HepG2 (cell line): ENCODE measurements around the gene CD36. TPM values are rescaled to one million over a fixed set of nuclear protein-coding genes. Genes with fewer than 3 reads are reported as not detected.

Experiments
- ATF1 ChIP-seq: IDR thresholded peaks from 2 replicates; pipeline ENCODE4 v1.6.1; 2016; ENCODE audit warnings: mild to moderate bottlenecking, control low read depth
- HOXD1 ChIP-seq: sonication (generic); formaldehyde crosslinking; IDR thresholded peaks from 2 replicates; pipeline ENCODE4 v1.5.0; 2020; ENCODE audit warnings: missing genetic modification reagents
- IKZF4 ChIP-seq: sonication (generic); formaldehyde crosslinking; IDR thresholded peaks from 2 replicates; pipeline ENCODE4 v1.5.1; 2020; ENCODE audit warnings: borderline replicate concordance, mild to moderate bottlenecking, low read depth, missing genetic modification reagents; ENCODE audit errors: not compliant biosample characterization
- NR2F1 ChIP-seq, 2 experiments: fragments of 450-650 bp in 1 of 2; formaldehyde crosslinking in 1 of 2; IDR thresholded peaks; 2 replicates each; pipeline versions ENCODE4 v1.5.0 to v1.6.1; 2016 to 2020; ENCODE audit warnings: mild to moderate bottlenecking in 1 of 2, missing compliant biosample characterization in 1 of 2, missing genetic modification reagents in 1 of 2, moderate library complexity in 1 of 2
- NR2F6 ChIP-seq, 2 experiments: IDR thresholded peaks; 2 replicates each; pipeline ENCODE4 v1.6.1; 2016; ENCODE audit warnings: antibody characterized with exemption in 1 of 2, mild to moderate bottlenecking in 1 of 2
- RBAK ChIP-seq: sonication (generic); formaldehyde crosslinking; IDR thresholded peaks from 2 replicates; pipeline ENCODE4 v1.5.1; 2020; ENCODE audit warnings: mild to moderate bottlenecking, missing genetic modification reagents
- SAP130 ChIP-seq: IDR thresholded peaks from 2 replicates; pipeline ENCODE4 v1.6.1; 2016; ENCODE audit warnings: low read depth
- SOX13 ChIP-seq, 3 experiments: fragments of 450-650 bp in 1 of 3; sonication (generic) in 1 of 3; formaldehyde crosslinking in 1 of 3; IDR thresholded peaks in 2 of 3; conservative IDR thresholded peaks in 1 of 3; 2 replicates each; pipeline versions ENCODE4 v1.5.0 to v1.6.1; 2016 to 2020; ENCODE audit warnings: antibody characterized with exemption in 1 of 3, mild to moderate bottlenecking in 1 of 3, missing compliant biosample characterization in 1 of 3, missing genetic modification reagents in 1 of 3, moderate library complexity in 1 of 3
- SRY ChIP-seq: sonication (generic); formaldehyde crosslinking; IDR thresholded peaks from 2 replicates; pipeline ENCODE4 v1.8.0; 2022; ENCODE audit warnings: mild to moderate bottlenecking, missing genetic modification reagents
- TOE1 ChIP-seq: sonication (generic); formaldehyde crosslinking; IDR thresholded peaks from 2 replicates; pipeline ENCODE4 v1.4.0; 2020; ENCODE audit warnings: mild to moderate bottlenecking, missing genetic modification reagents
- WIZ ChIP-seq: sonication (generic); formaldehyde crosslinking; IDR thresholded peaks from 2 replicates; pipeline ENCODE4 v1.5.1; 2020; ENCODE audit warnings: mild to moderate bottlenecking, missing genetic modification reagents
- ZNF17 ChIP-seq: sonication (generic); formaldehyde crosslinking; IDR thresholded peaks from 2 replicates; pipeline ENCODE4 v1.5.0; 2020; ENCODE audit warnings: mild to moderate bottlenecking, missing genetic modification reagents
- ZNF256 ChIP-seq: sonication (generic); formaldehyde crosslinking; conservative IDR thresholded peaks from 2 replicates; pipeline ENCODE4 v1.4.0; 2020; ENCODE audit warnings: missing genetic modification reagents
- ZNF296 ChIP-seq: sonication (generic); formaldehyde crosslinking; conservative IDR thresholded peaks from 2 replicates; pipeline ENCODE4 v1.5.0; 2020; ENCODE audit warnings: mild to moderate bottlenecking, missing genetic modification reagents
- ZNF3 ChIP-seq: IDR thresholded peaks from 2 replicates; pipeline ENCODE4 v1.7.0; 2017; ENCODE audit warnings: inconsistent platforms
- ZNF451 ChIP-seq: sonication (generic); formaldehyde crosslinking; IDR thresholded peaks from 2 replicates; pipeline ENCODE4 v1.5.0; 2020; ENCODE audit warnings: mild to moderate bottlenecking, missing genetic modification reagents
- ZNF589 ChIP-seq: sonication (generic); formaldehyde crosslinking; conservative IDR thresholded peaks from 2 replicates; pipeline ENCODE4 v1.8.0; 2022; ENCODE audit warnings: mild to moderate bottlenecking, moderate library complexity, missing genetic modification reagents
- ZNF660 ChIP-seq: sonication (generic); formaldehyde crosslinking; IDR thresholded peaks from 2 replicates; pipeline ENCODE4 v1.5.1; 2020; ENCODE audit warnings: mild to moderate bottlenecking, low read depth, missing genetic modification reagents, borderline replicate concordance
- ZNF768 ChIP-seq: sonication (generic); formaldehyde crosslinking; IDR thresholded peaks from 2 replicates; pipeline ENCODE4 v1.4.0; 2020; ENCODE audit warnings: missing genetic modification reagents
- polyA plus RNA-seq, 8 experiments: library from polyadenylated mRNA; depleted of rRNA in 3 of 8; stranded (reverse) in 7 of 8; unstranded in 1 of 8; fragments of >200 nt; fragmentation: Illumina TruSeq in 4 of 8; extraction: Trizol in 4 of 8; gene quantifications; 2 replicates each; pipeline versions ENCODE4 v1.2.1 to v1.2.3, GENCODE V29; 2011 to 2016; ENCODE audit warnings: low read depth in 4 of 8, missing spikeins in 1 of 8, mixed read lengths in 1 of 8; ENCODE audit not compliant: insufficient read depth in 1 of 8
- total RNA-seq, 5 experiments: library from RNA; depleted of rRNA; stranded (reverse); fragments of >200 nt; fragmentation: Illumina TruSeq; extraction: Trizol; gene quantifications; 2 replicates each; pipeline ENCODE4 v1.2.3, GENCODE V29; 2016; ENCODE audit warnings: low read depth in 1 of 5
- TF ChIP-seq, protein P1 (sequence below): IDR thresholded peaks from 2 replicates; pipeline ENCODE4 v1.6.1; 2016; ENCODE audit warnings: low read depth
- TF ChIP-seq, protein P2 (sequence below): IDR thresholded peaks from 2 replicates; pipeline ENCODE4 v1.6.1; 2016; ENCODE audit warnings: missing compliant biosample characterization, missing genetic modification reagents, borderline replicate concordance
- TF ChIP-seq, protein P3 (sequence below): IDR thresholded peaks from 2 replicates; pipeline ENCODE4 v1.6.1; 2012; ENCODE audit warnings: low read length, improper control_type of control experiment
- TF ChIP-seq, protein P4 (sequence below): sonication (generic); formaldehyde crosslinking; IDR thresholded peaks from 2 replicates; pipeline ENCODE4 v1.4.0; 2020; ENCODE audit warnings: missing genetic modification reagents, mild to moderate bottlenecking, borderline replicate concordance

CD36 gene
- total and polyA plus RNA-seq, 2 of the 13 experiments (the other 11 are each of a cell fraction or from before 2014, with no cell fraction given), result 2.8 to 4.8 TPM

DNA sequence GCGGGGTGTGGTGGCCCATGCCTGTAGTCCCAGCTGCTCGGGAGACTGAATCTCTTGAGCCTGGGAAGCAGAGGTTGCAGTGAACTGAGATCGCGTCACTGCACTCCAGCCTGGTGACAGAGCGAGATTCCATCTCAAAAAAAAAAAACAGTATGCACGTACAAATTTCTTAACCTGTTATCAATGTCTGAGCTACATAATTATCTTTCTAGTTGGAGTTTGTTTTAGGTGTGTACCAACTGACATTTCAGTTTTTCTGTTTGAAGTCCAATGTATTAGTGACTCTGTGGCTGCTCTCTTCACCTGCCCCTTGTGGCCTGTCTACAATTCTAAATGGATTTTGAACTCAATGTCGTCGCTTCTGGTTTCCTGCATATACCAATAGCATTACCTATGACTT, 40.3 kb downstream of the CD36 start (continued):
- TF ChIP-seq, protein P1, sequence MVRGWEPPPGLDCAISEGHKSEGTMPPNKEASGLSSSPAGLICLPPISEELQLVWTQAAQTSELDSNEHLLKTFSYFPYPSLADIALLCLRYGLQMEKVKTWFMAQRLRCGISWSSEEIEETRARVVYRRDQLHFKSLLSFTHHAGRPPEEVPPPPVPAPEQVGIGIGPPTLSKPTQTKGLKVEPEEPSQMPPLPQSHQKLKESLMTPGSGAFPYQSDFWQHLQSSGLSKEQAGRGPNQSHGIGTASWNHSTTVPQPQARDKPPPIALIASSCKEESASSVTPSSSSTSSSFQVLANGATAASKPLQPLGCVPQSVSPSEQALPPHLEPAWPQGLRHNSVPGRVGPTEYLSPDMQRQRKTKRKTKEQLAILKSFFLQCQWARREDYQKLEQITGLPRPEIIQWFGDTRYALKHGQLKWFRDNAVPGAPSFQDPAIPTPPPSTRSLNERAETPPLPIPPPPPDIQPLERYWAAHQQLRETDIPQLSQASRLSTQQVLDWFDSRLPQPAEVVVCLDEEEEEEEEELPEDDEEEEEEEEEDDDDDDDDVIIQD, result peak; percentile 59; the same call in 1 of the 2 replicates
- TF ChIP-seq ZNF17 (CRISPR knock-in tag) (no peak), SRY (CRISPR knock-in tag) (no peak), HOXD1 (no peak), ATF1 (0 out of 2 replicates have a peak, but pooled peaks have one; percentile 43), ZNF296 (CRISPR knock-in tag) (no peak), RBAK (no peak), ZNF589 (CRISPR knock-in tag) (no peak), ZNF256 (CRISPR knock-in tag) (no peak), TOE1 (CRISPR knock-in tag) (no peak), SOX13 (IDR thresholded peaks at IDR 0.05) (no peak), SOX13 (CRISPR knock-in tag; conservative IDR thresholded peaks at IDR 0.05 in 1 of 2, IDR thresholded peaks at IDR 0.05 in 1 of 2) (peak in 1 of 2 experiments; percentile 22; a peak in 1 of 4 replicates), NR2F6 (IDR thresholded peaks at IDR 0.05) (peak; percentile 57; the same call in 1 of the 2 replicates), NR2F6 (CRISPR knock-in tag; IDR thresholded peaks at IDR 0.05) (peak; percentile 14; the same call in 1 of the 2 replicates), NR2F1 (CRISPR knock-in tag; IDR thresholded peaks at IDR 0.05) (peak in 1 of 2 experiments; percentile 40; a peak in 1 of 4 replicates), SAP130 (peak; percentile 40; the same call in 1 of the 2 replicates), ZNF3 (CRISPR knock-in tag) (no peak), ZNF660 (CRISPR knock-in tag) (no peak), ZNF768 (CRISPR knock-in tag) (no peak), WIZ (CRISPR knock-in tag) (0 out of 2 replicates have a peak, but pooled peaks have one; percentile 45), ZNF451 (CRISPR knock-in tag) (no peak), IKZF4 (no peak)
- TF ChIP-seq, protein P2, sequence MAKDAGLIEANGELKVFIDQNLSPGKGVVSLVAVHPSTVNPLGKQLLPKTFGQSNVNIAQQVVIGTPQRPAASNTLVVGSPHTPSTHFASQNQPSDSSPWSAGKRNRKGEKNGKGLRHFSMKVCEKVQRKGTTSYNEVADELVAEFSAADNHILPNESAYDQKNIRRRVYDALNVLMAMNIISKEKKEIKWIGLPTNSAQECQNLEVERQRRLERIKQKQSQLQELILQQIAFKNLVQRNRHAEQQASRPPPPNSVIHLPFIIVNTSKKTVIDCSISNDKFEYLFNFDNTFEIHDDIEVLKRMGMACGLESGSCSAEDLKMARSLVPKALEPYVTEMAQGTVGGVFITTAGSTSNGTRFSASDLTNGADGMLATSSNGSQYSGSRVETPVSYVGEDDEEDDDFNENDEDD (CRISPR knock-in tag), result no peak
- TF ChIP-seq, protein P3, sequence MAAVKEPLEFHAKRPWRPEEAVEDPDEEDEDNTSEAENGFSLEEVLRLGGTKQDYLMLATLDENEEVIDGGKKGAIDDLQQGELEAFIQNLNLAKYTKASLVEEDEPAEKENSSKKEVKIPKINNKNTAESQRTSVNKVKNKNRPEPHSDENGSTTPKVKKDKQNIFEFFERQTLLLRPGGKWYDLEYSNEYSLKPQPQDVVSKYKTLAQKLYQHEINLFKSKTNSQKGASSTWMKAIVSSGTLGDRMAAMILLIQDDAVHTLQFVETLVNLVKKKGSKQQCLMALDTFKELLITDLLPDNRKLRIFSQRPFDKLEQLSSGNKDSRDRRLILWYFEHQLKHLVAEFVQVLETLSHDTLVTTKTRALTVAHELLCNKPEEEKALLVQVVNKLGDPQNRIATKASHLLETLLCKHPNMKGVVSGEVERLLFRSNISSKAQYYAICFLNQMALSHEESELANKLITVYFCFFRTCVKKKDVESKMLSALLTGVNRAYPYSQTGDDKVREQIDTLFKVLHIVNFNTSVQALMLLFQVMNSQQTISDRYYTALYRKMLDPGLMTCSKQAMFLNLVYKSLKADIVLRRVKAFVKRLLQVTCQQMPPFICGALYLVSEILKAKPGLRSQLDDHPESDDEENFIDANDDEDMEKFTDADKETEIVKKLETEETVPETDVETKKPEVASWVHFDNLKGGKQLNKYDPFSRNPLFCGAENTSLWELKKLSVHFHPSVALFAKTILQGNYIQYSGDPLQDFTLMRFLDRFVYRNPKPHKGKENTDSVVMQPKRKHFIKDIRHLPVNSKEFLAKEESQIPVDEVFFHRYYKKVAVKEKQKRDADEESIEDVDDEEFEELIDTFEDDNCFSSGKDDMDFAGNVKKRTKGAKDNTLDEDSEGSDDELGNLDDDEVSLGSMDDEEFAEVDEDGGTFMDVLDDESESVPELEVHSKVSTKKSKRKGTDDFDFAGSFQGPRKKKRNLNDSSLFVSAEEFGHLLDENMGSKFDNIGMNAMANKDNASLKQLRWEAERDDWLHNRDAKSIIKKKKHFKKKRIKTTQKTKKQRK, result no peak
- TF ChIP-seq, protein P4, sequence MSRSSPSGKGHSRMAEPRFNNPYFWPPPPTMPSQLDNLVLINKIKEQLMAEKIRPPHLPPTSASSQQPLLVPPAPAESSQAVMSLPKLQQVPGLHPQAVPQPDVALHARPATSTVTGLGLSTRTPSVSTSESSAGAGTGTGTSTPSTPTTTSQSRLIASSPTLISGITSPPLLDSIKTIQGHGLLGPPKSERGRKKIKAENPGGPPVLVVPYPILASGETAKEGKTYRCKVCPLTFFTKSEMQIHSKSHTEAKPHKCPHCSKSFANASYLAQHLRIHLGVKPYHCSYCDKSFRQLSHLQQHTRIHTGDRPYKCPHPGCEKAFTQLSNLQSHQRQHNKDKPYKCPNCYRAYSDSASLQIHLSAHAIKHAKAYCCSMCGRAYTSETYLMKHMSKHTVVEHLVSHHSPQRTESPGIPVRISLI, result peak; percentile 92
